Measurements from ENCODE around the gene NDUFAF4. TPM values are rescaled to one million over a fixed set of nuclear protein-coding genes. Genes with fewer than 3 reads are reported as not detected.

The NDUFAF4 gene
- 10 to 100 TPM in 3 of 4 donors, 1 to 10 TPM in 1; 9.6 to 40.6 (median 32.1) TPM for total RNA-seq

GRCh38 chr6:96897396-96898240 lies at the start of gene NDUFAF4:
Gene NDUFAF4, minus strand, starts transcription at chr6:96897891. Its CDS starts 90 bp downstream, at chr6:96897801.
- peak; percentile 100 for ATAC-seq (ENCODE audit: low FRiP score)
- peak; percentile 87 for DNase-seq (ENCODE audit: low spot score)
- peak in 2 of 3 donors; percentile 16 to 94 for TF ChIP-seq CTCF (IDR thresholded peaks at IDR 0.05)

- no peak for ATAC-seq (ENCODE audit: low FRiP score)
- no peak for DNase-seq (ENCODE audit: low spot score)
- no peak for TF ChIP-seq CTCF (IDR thresholded peaks at IDR 0.05)
These were observed 49.4 kb upstream of the NDUFAF4 start for GRCh38 chr6:96947055-96947454.

- no peak for TF ChIP-seq CTCF (IDR thresholded peaks at IDR 0.05)
- ATAC-seq (ENCODE audit: low FRiP score) (no peak), DNase-seq (ENCODE audit: low spot score) (no peak)
These were observed 46.0 kb upstream of the NDUFAF4 start for GRCh38 chr6:96943555-96944215.

- ATAC-seq (ENCODE audit: low FRiP score) (no peak), DNase-seq (ENCODE audit: low spot score) (no peak)
- no peak for TF ChIP-seq CTCF (IDR thresholded peaks at IDR 0.05)
These were observed 45.0 kb upstream of the NDUFAF4 start for GRCh38 chr6:96942676-96943075.

- DNase-seq (ENCODE audit: low spot score) (no peak), ATAC-seq (ENCODE audit: low FRiP score) (no peak)
- TF ChIP-seq CTCF (IDR thresholded peaks at IDR 0.05), result no peak
These were observed 42.6 kb upstream of the NDUFAF4 start for GRCh38 chr6:96940322-96940721.

GRCh38 chr6:96939007-96939805 lies 41.5 kb upstream of the NDUFAF4 start:
- ATAC-seq (ENCODE audit: low FRiP score), result peak; percentile 76
- no peak for TF ChIP-seq CTCF (IDR thresholded peaks at IDR 0.05)
- DNase-seq (ENCODE audit: low spot score), result no peak

Measured in omental fat pad (tissue), 4 donors.